HEK293 (cell line): ENCODE results near the gene SLC30A7.

ENCODE experiments used
- CTCF ChIA-PET: fragments of 350-600 bp; formaldehyde crosslinking; extraction: SDS; loops from one replicate; lab custom pipeline; 2021; ENCODE audit warnings: antibody characterized with exemption; lab: Yijun Ruan, JAX
- POLR2A ChIA-PET: fragments of 300-600 bp; formaldehyde crosslinking; extraction: SDS; loops from one replicate; lab custom pipeline; 2020; ENCODE audit warnings: antibody characterized with exemption, inconsistent platforms; lab: Yijun Ruan, JAX
- H3K27ac ChIP-seq: fragments of 200-500 bp; sonication (Bioruptor generic); 2 replicates; pipeline ENCODE4 v1.5.1; 2014; ENCODE audit warnings: low read depth, low read length, control low read depth, inconsistent platforms; ENCODE audit errors: extremely low read depth
- H3K36me3 ChIP-seq, 2 experiments: fragments of 200-500 bp in 1 of 2; sonication (Bioruptor generic) in 1 of 2; 1 replicate in 1 of 2; 2 replicates in 1 of 2; pipeline ENCODE4 v1.5.1; 2014 to 2017; ENCODE audit warnings: inconsistent platforms in 2 of 2, low read length in 2 of 2; ENCODE audit not compliant: control insufficient read depth in 2 of 2, insufficient read depth in 1 of 2
- H3K4me1 ChIP-seq: fragments of 200-500 bp; sonication (Bioruptor generic); 2 replicates; pipeline ENCODE4 v1.5.1; 2014; ENCODE audit warnings: mild to moderate bottlenecking, low read length, inconsistent platforms; ENCODE audit not compliant: control insufficient read depth, insufficient read depth
- H3K4me3 ChIP-seq: 2 replicates; pipeline ENCODE4 v1.5.1; 2011; ENCODE audit warnings: low read depth, mild to moderate bottlenecking, control low read depth, low read length, moderate library complexity
- H3K9me3 ChIP-seq: fragments of 200-500 bp; sonication (Bioruptor generic); 2 replicates; pipeline ENCODE4 v1.5.1; 2014; ENCODE audit warnings: low read depth, low read length, inconsistent platforms; ENCODE audit not compliant: control insufficient read depth, insufficient read depth
- BCL11A ChIP-seq: fragments of 450-650 bp; formaldehyde crosslinking; IDR thresholded peaks from 2 replicates; pipeline ENCODE4 v1.5.1; 2016; ENCODE audit warnings: low read depth, missing biosample characterization, missing genetic modification characterization
- KLF10 ChIP-seq: fragments of 450-650 bp; IDR thresholded peaks from 2 replicates; pipeline ENCODE4 v1.5.1; 2018; ENCODE audit warnings: missing biosample characterization, mild to moderate bottlenecking, missing genetic modification characterization
- KLF7 ChIP-seq: fragments of 450-650 bp; formaldehyde crosslinking; IDR thresholded peaks from 2 replicates; pipeline ENCODE4 v1.5.1; 2016; ENCODE audit warnings: missing biosample characterization, missing genetic modification characterization, borderline replicate concordance
- MYNN ChIP-seq: fragments of 450-650 bp; formaldehyde crosslinking; IDR thresholded peaks from 2 replicates; pipeline ENCODE4 v1.5.1; 2016; ENCODE audit warnings: missing biosample characterization, missing genetic modification characterization, borderline replicate concordance
- ZBTB48 ChIP-seq: fragments of 450-650 bp; formaldehyde crosslinking; IDR thresholded peaks from 2 replicates; pipeline ENCODE4 v1.5.1; 2016; ENCODE audit warnings: missing biosample characterization, missing genetic modification characterization
- ZNF114 ChIP-seq: fragments of 450-650 bp; formaldehyde crosslinking; IDR thresholded peaks from 2 replicates; pipeline ENCODE4 v1.5.0; 2017; ENCODE audit warnings: missing biosample characterization, missing genetic modification characterization
- ZNF223 ChIP-seq: fragments of 450-650 bp; formaldehyde crosslinking; IDR thresholded peaks from 2 replicates; pipeline ENCODE4 v1.5.1; 2016; ENCODE audit warnings: missing biosample characterization, missing genetic modification characterization
- ZNF23 ChIP-seq: fragments of 450-650 bp; formaldehyde crosslinking; IDR thresholded peaks from 2 replicates; pipeline ENCODE4 v1.5.1; 2016; ENCODE audit warnings: missing biosample characterization, missing genetic modification characterization, borderline replicate concordance
- ZNF311 ChIP-seq: fragments of 450-650 bp; formaldehyde crosslinking; IDR thresholded peaks from 2 replicates; pipeline ENCODE4 v1.5.1; 2017; ENCODE audit warnings: missing biosample characterization, missing genetic modification characterization, borderline replicate concordance
- ZNF335 ChIP-seq: fragments of 450-650 bp; formaldehyde crosslinking; conservative IDR thresholded peaks from 2 replicates; pipeline ENCODE4 v1.5.1; 2016; ENCODE audit warnings: missing biosample characterization, missing genetic modification characterization
- ZNF404 ChIP-seq: fragments of 450-650 bp; formaldehyde crosslinking; IDR thresholded peaks from 2 replicates; pipeline ENCODE4 v1.5.1; 2017; ENCODE audit warnings: missing biosample characterization, missing genetic modification characterization
- ZNF501 ChIP-seq: fragments of 450-650 bp; formaldehyde crosslinking; IDR thresholded peaks from 2 replicates; pipeline ENCODE4 v1.5.1; 2016; ENCODE audit warnings: missing biosample characterization, missing genetic modification characterization
- ZNF529 ChIP-seq: fragments of 450-650 bp; formaldehyde crosslinking; IDR thresholded peaks from 2 replicates; pipeline ENCODE4 v1.5.1; 2017; ENCODE audit warnings: missing genetic modification characterization, missing biosample characterization; ENCODE audit not compliant: insufficient replicate concordance
- ZSCAN30 ChIP-seq: fragments of 450-650 bp; IDR thresholded peaks from 2 replicates; pipeline ENCODE4 v1.5.1; 2018; ENCODE audit warnings: missing biosample characterization, mild to moderate bottlenecking, missing genetic modification characterization, moderate library complexity
- TF ChIP-seq, protein P1 (sequence below): fragments of 450-650 bp; formaldehyde crosslinking; IDR thresholded peaks from 2 replicates; pipeline ENCODE4 v1.5.1; 2016; ENCODE audit warnings: missing biosample characterization, missing genetic modification characterization, borderline replicate concordance
- TF ChIP-seq, protein P2 (sequence below): fragments of 450-650 bp; formaldehyde crosslinking; IDR thresholded peaks from 2 replicates; pipeline ENCODE4 v1.5.1; 2016; ENCODE audit warnings: missing biosample characterization, missing genetic modification characterization
- TF ChIP-seq, protein P3 (sequence below): fragments of 450-650 bp; IDR thresholded peaks from 2 replicates; pipeline ENCODE4 v1.5.1; 2018; ENCODE audit warnings: missing biosample characterization, mild to moderate bottlenecking, missing genetic modification characterization
- TF ChIP-seq, protein P4 (sequence below): fragments of 450-650 bp; formaldehyde crosslinking; IDR thresholded peaks from 2 replicates; pipeline ENCODE4 v1.5.1; 2016; ENCODE audit warnings: missing biosample characterization, missing genetic modification characterization
- TF ChIP-seq, protein P5 (sequence below): fragments of 450-650 bp; formaldehyde crosslinking; IDR thresholded peaks from 2 replicates; pipeline ENCODE4 v1.5.1; 2016; ENCODE audit warnings: missing biosample characterization, missing genetic modification characterization, low read depth
- TF ChIP-seq, protein P6 (sequence below): fragments of 450-650 bp; formaldehyde crosslinking; IDR thresholded peaks from 2 replicates; pipeline ENCODE4 v1.5.1; 2016; ENCODE audit warnings: missing biosample characterization, missing genetic modification characterization, low read depth

The SLC30A7 gene

DNA sequence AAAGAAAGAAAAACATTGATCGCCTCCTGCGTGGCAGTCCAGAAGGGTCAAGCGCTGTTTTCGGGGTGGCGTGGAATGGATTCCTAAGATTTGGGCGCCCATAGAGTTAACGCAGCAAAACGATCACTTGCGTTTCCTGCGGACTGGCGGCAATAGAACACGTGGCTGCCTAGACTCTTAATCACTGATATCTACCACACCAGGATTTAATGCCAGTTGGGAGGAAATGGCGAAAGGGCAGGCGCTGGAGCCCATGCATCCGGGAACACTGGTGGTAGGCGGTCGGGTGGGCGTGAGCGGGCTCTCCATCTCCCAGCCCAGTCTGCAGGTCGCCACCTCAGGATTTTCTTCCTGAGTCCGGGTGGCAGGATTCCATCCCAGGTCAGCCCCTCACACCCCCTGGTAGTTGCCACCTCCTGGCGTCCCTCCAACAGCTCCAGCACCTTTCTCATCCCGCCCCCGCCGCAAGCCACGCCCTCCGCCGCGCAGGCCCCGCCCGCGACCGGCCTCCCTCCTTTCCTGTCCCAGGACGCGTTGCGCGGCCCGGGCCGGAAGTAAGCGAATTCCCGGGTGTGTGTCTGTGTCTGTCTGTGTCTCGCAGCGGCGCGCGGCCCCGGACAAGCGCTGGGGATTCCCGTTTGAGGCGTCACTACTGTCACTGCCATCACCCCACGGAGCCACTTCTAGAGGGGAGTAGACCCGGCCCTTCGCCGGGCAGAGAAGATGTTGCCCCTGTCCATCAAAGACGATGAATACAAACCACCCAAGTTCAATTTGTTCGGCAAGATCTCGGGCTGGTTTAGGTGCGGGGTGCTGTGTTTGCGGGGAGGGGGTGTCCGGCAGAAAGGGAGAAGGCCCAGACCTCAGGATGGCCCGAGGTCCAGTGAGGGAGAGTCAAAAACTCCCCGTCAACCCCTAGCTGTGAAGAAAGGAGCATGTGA lies at the start of gene SLC30A7 (continued):
- TF ChIP-seq, protein P1, sequence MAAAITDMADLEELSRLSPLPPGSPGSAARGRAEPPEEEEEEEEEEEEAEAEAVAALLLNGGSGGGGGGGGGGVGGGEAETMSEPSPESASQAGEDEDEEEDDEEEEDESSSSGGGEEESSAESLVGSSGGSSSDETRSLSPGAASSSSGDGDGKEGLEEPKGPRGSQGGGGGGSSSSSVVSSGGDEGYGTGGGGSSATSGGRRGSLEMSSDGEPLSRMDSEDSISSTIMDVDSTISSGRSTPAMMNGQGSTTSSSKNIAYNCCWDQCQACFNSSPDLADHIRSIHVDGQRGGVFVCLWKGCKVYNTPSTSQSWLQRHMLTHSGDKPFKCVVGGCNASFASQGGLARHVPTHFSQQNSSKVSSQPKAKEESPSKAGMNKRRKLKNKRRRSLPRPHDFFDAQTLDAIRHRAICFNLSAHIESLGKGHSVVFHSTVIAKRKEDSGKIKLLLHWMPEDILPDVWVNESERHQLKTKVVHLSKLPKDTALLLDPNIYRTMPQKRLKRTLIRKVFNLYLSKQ = no peak
- TF ChIP-seq ZNF23 (tag by site-specific recombination) = no peak
- TF ChIP-seq MYNN (tag by site-specific recombination) = peak; percentile 58; the same call in 1 of the 2 replicates
- peak; percentile 97 for TF ChIP-seq KLF10 (tag by site-specific recombination)

DNA sequence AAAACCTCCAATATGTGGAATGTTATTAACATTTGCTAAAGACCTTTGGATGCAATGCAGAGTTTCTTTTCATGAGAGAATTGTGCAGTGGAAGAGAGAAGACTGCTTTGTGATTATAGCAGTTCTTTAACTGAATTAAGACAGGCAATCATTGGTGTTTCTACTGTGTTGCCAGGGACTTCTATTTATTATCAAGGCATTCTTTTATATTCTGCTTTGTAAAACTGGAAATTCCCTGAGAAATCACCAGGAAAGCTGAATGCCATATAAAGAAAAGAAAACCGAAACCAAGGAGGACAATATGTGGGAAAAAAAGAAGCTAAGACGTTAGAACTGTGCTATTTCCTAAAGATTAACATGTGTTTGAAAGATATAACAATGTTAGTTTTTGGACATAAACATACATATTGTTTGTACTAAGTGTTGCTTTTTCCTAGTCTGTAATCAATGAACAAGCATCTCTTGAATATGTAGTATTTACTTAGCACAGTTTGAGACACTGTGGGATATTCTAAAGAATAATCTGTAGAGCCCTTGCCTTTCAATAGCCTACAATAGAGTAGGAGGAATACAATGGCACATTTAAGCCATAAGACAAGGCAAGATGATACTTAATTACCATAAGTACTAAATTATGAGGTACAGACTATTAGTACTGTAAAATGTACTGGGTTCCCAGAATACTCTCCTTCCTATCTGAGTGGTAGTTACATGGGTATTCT lies 48.4 kb upstream of the SLC30A7 start:
- Histone ChIP-seq H3K4me3 (no peak overlapping the region), H3K36me3 (no peaks in the 10 kb centered on the region), H3K27ac (no peak overlapping the region), H3K4me1 (no peaks in the 10 kb centered on the region), H3K9me3 (no peaks in the 10 kb centered on the region)
- ChIA-PET POLR2A (no interaction called here), CTCF (no interaction called here)
- TF ChIP-seq ZNF223 (tag by site-specific recombination) (no peak), ZNF501 (no peak), ZNF529 (no peak), ZNF311 (tag by site-specific recombination) (no peak), ZNF335 (no peak), KLF7 (tag by site-specific recombination) (no peak), ZSCAN30 (tag by site-specific recombination) (no peak)
- TF ChIP-seq, protein P2, sequence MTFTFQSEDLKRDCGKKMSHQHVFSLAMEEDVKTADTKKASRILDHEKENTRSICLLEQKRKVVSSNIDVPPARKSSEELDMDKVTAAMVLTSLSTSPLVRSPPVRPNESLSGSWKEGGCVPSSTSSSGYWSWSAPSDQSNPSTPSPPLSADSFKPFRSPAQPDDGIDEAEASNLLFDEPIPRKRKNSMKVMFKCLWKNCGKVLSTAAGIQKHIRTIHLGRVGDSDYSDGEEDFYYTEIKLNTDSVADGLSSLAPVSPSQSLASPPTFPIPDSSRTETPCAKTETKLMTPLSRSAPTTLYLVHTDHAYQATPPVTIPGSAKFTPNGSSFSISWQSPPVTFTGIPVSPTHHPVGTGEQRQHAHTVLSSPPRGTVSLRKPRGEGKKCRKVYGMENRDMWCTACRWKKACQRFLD (tag by site-specific recombination) = no peak
- TF ChIP-seq, protein P3, sequence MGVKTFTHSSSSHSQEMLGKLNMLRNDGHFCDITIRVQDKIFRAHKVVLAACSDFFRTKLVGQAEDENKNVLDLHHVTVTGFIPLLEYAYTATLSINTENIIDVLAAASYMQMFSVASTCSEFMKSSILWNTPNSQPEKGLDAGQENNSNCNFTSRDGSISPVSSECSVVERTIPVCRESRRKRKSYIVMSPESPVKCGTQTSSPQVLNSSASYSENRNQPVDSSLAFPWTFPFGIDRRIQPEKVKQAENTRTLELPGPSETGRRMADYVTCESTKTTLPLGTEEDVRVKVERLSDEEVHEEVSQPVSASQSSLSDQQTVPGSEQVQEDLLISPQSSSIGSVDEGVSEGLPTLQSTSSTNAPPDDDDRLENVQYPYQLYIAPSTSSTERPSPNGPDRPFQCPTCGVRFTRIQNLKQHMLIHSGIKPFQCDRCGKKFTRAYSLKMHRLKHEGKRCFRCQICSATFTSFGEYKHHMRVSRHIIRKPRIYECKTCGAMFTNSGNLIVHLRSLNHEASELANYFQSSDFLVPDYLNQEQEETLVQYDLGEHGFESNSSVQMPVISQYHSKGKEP = no peak
- TF ChIP-seq, protein P4, sequence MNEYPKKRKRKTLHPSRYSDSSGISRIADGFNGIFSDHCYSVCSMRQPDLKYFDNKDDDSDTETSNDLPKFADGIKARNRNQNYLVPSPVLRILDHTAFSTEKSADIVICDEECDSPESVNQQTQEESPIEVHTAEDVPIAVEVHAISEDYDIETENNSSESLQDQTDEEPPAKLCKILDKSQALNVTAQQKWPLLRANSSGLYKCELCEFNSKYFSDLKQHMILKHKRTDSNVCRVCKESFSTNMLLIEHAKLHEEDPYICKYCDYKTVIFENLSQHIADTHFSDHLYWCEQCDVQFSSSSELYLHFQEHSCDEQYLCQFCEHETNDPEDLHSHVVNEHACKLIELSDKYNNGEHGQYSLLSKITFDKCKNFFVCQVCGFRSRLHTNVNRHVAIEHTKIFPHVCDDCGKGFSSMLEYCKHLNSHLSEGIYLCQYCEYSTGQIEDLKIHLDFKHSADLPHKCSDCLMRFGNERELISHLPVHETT (tag by site-specific recombination) = no peak

DNA sequence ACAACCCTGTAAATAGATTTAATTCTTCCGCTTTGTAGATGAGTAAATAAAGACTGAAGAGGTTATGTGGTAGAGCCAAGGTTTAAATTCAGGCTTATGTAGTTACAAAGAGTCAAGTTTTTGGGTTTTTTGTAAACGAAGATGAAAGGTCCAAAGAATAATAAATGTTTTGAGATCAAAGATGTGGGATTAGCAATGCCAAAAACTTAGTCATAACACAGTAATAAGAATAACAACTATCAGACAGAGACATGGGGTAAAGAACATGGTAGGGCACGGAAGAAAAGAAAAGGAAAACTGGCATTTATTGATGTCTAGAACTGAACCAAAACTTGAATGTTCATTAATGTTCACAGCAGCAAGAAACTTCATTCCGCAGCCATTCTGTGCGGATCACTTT lies 44.2 kb upstream of the SLC30A7 start:
- Histone ChIP-seq H3K4me1 (no peaks in the 10 kb centered on the region), H3K27ac (no peak overlapping the region), H3K36me3 (no peaks in the 10 kb centered on the region), H3K9me3 (no peaks in the 10 kb centered on the region), H3K4me3 (no peak overlapping the region)
- TF ChIP-seq KLF10 (tag by site-specific recombination) = no peak
- TF ChIP-seq BCL11A = no peak
- TF ChIP-seq ZBTB48 (tag by site-specific recombination) = no peak
- TF ChIP-seq, protein P5, sequence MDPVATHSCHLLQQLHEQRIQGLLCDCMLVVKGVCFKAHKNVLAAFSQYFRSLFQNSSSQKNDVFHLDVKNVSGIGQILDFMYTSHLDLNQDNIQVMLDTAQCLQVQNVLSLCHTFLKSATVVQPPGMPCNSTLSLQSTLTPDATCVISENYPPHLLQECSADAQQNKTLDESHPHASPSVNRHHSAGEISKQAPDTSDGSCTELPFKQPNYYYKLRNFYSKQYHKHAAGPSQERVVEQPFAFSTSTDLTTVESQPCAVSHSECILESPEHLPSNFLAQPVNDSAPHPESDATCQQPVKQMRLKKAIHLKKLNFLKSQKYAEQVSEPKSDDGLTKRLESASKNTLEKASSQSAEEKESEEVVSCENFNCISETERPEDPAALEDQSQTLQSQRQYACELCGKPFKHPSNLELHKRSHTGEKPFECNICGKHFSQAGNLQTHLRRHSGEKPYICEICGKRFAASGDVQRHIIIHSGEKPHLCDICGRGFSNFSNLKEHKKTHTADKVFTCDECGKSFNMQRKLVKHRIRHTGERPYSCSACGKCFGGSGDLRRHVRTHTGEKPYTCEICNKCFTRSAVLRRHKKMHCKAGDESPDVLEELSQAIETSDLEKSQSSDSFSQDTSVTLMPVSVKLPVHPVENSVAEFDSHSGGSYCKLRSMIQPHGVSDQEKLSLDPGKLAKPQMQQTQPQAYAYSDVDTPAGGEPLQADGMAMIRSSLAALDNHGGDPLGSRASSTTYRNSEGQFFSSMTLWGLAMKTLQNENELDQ (tag by site-specific recombination) = no peak
- no peak for TF ChIP-seq ZNF114
- no peak for TF ChIP-seq ZNF404
- TF ChIP-seq, protein P6, sequence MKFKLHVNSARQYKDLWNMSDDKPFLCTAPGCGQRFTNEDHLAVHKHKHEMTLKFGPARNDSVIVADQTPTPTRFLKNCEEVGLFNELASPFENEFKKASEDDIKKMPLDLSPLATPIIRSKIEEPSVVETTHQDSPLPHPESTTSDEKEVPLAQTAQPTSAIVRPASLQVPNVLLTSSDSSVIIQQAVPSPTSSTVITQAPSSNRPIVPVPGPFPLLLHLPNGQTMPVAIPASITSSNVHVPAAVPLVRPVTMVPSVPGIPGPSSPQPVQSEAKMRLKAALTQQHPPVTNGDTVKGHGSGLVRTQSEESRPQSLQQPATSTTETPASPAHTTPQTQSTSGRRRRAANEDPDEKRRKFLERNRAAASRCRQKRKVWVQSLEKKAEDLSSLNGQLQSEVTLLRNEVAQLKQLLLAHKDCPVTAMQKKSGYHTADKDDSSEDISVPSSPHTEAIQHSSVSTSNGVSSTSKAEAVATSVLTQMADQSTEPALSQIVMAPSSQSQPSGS (tag by site-specific recombination) = no peak
- CTCF ChIA-PET = interaction anchor here (0.6 to 0.8 kb wide), 2 partner anchors 17 to 313 kb away, joined by 3 read pairs; no protein-coding TSS in a partner anchor
- POLR2A ChIA-PET = no interaction called here
